GM18868 (cell line): ENCODE results near the gene RBKS.
"Not testable (repeated sequence)": the region's sequence is repeated elsewhere in the genome, so short reads cannot be mapped to it uniquely, and the experiment has no call there.

ENCODE experiments used
- ATAC-seq: cut with Tn5 transposase; IDR thresholded peaks from one replicate; pipeline ENCODE4 v1.9.1; 2021; ENCODE audit warnings: mild to moderate bottlenecking, moderate library complexity; ENCODE audit not compliant: unreplicated experiment

The RBKS gene

DNA sequence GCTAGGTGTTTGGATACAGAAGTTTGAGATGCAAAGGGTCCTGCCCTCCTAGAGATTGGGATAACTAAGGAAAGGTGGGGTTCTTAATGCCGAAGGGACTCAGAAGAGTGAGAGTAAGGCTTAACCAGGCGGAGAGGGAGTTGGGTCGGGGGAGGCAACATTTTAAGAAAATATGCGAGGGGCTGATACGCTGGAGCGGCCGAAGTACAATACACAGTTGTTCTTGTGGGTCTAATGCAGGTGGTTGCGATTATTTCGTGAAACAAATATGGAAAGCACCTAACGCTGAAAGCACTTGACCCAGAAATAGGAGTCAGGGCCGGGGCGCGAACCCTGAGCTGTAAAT, 119.0 kb downstream of the RBKS start:
- peak; percentile 17 for ATAC-seq

GRCh38 chr2:27766287-27766661, 123.9 kb downstream of the RBKS start:
- ATAC-seq, result no peak

DNA sequence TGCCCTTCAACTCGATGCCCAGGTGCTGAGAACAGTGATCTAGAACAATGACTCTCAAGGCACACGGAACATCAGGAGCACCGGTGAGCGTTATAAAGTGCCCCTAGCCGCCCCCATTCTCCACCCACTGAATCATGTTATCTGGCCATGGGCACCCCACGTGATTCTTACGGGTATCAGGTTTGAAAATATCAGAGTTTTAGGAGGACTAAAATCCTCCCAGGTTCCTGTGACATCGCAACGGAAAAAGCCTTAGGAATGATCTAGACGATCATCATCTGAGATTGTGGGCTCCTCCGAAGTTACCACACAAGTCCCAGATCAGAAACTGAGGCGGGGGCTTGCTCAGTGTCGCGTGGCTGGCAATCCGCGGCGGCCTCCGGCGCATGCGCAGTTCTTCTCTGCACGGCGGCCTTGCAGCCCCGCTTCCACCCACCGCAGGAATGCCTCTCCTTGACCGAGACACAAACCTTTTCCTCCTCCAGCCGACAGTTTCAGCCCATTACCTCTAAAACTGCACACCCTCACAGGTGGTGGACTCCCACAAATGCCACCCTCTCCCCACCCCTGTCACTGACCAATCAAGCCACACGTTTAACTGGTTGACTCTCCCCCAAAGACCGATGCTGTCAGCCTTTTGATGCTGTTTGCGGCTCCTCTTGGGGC, 124.4 kb downstream of the RBKS start:
- ATAC-seq, result no peak

- not testable (repeated sequence) for ATAC-seq
These were observed 125.7 kb downstream of the RBKS start for GRCh38 chr2:27764526-27764925.

GRCh38 chr2:27763907-27764267, 126.3 kb downstream of the RBKS start:
- ATAC-seq, result no peak

- ATAC-seq, result no peak
These were observed 127.0 kb downstream of the RBKS start for GRCh38 chr2:27762951-27763906.

DNA sequence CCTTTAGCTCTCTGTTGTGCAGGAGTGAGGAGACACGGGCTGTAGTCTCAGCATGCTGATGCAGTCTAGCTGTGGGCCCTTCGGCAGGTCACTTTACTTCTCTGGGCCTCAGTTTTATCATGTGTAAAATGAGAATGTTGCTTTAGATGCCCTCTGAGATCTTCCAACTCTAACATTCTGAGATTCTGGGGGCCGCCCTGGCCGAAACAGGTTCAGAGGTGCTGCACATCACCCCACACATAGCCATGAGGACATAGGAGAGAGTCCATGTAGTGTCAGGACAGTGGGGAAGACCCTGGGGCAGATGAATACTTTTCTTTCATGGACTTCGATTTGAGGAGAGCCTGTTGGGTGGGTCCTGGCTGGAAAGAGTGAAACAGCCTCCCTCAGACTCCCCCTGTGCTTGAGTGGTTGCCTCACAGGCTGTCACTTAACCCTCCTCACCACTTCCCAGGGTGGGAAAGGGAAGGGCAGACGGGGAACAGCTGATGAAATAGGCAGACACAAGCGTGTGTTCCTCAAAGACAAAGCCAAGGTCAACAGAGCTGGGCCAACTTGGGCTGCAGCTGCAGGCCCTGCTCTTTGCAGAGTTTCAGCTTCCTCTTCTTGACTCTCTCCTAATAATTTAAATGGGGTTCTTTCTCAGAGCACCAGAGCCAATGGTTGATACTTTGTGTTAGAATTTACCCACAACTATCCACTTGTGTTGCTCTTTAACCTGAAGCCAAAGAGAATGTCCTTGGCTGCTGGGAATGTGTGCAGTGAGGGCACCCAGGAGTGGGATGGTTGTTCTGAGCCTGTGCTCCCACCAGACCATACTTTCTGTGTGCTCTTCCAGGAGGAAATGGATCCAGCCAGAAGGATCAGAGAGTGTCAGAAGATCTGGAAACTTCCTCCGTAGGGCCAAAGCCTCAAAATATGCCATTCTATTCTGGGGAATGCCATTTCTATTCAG, 133.4 kb downstream of the RBKS start:
- ATAC-seq, result no peak

DNA sequence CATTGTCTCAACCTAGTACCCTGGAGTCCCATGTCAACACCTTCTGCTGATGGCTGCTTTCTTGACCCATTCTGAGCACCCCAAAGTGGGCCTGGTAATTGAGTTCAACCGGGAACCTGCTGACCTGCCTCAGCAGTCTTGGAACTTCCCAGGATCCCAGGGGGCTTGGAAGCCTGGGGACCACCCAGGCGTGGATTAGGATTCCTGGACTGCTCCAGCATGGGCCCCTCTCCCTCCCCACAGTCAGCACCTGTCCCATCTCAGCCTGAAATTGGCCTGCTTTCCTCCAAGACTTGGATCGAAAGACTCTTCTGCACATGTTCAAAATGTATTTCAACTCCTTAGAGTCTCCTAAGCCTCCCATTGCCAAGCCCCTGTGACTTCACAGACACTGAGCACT, 134.1 kb downstream of the RBKS start:
- no peak for ATAC-seq

- ATAC-seq, result no peak
These were observed 135.4 kb downstream of the RBKS start for GRCh38 chr2:27754831-27755230.

DNA sequence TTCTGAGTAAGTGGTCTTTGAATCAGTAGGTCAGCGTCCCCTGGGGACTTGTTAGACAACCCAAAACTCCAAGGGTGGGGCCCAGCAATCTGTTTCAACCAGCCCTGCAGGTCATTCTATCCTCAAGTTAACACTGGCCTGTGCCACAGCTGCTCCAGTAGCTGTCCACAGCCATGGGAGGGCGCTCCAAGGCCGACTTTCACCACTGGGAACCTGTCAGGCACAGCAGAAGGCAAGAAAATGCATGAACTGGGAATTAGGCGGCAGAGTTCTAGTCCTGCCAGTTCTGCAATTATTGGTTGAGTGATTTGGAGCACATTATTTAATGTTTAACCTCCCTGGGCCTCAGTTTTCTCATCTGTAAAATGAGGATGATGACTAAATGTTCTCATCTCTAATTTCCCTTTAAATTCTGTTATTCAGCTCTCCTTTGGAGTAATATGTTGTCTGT, 136.0 kb downstream of the RBKS start:
- no peak for ATAC-seq

- no peak for ATAC-seq
These were observed 137.5 kb downstream of the RBKS start for GRCh38 chr2:27752551-27753237.

DNA sequence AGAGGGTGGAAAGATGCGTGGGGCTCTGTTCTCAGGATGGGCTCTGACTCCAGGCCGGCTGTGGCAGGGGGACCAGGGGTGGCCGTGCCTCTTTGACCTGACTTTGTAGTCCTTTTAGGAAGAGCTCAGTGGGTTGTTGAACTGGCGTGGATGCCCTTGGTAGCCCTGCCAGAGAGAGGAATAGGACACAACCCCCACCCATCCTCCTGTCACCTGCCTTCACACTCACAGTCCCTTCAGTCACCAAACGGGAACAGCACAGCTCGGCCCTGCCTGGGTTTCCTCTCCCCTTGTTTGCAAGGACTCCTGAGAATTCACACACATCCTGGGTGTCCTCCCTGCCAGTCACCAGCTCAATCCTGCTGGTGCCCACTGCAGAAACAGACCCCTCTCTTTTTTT, 138.8 kb downstream of the RBKS start:
- no peak for ATAC-seq

DNA sequence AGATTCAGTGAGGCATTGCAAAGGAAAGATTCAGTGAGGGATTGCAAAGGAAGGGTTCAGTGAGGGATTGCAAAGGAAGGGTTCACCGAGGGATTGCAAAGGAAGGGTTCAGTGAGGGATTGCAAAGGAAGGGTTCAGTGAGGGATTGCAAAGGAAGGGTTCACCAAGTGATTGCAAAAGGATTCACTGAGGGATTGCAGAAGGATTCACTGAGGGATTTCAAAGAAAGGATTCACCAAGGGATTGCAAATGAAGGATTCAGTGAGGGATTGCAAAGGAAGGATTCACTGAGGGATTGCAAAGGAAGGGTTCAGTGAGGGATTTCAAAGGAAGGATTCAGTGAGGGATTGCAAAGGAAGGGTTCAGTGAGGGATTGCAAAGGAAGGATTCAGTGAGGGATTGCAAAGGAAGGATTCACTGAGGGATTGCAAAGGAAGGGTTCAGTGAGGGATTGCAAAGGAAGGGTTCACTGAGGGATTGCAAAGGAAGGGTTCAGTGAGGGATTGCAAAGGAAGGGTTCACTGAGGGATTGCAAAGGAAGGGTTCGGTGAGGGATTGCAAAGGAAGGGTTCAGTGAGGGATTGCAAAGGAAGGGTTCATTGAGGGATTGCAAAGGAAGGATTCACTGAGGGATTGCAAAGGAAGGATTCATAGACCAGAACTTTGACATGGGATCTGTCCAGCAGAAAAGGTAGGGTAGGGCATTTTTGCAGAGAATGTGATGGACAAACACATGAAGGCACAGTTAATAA, 141.2 kb downstream of the RBKS start:
- not testable (repeated sequence) for ATAC-seq

DNA sequence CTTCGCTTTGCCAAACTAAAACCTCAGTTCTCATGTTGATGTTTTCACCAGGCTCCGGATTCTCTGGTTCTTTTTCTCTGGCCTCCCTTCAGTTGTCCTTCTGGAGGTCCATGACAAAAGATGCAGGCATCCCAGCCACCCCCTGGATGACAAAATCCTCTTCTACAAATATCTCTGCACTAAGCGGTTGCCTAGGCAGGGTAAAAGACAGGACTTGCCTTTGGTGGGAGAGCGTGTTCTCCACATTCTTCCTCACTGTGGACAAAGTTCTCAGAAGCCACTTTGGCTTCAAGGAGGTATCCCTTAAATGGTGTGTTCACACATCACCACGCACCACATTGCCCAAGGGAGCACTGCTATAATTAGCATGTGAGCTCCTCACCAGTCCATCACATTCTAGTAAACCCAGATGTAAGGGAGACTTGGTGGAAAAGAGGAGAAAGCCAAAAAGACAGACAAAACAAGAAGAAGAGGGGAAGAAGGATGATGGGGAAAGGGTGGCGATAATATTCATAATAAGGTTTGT, 142.3 kb downstream of the RBKS start:
- no peak for ATAC-seq

- ATAC-seq, result no peak
These were observed 143.9 kb downstream of the RBKS start for GRCh38 chr2:27746325-27746724.

DNA sequence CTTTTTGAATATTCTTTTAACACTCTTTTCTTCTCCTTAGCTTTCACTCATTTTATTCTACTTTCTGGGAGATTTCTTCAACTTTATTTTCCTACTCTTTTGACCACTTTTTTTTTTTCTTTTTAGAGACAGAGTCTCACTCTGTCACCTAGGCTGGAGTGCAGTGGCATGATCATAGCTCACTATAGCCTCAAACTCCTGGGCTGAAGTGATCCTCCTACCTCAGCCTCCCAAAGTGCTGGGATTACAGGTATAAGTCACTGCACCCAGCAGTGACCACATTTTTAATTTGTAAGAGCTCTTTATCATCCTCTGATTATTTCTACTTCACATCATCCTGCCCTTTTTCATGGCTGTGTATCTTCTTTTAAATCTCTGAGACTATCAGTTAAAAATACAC, 144.7 kb downstream of the RBKS start:
- ATAC-seq, result not testable (repeated sequence)

DNA sequence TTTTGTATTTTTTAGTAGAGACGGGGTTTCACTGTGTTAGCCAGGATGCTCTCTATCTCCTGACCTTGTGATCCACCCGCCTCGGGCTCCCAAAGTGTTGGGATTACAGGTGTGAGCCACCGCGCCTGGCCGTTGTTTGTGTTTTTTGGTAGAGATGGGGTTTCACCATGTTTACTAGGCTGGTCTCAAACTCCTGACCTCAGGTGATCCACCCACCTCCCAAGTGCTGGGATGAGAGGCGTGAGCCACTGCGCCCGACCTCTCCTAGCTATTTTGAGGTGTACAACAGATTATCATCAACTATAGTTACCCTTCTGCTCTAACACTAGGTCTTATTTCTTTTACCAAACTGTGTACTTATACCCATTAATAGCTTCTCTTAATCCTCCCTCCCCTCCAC, 147.6 kb downstream of the RBKS start:
- ATAC-seq, result no peak

GRCh38 chr2:27741673-27742072, 148.5 kb downstream of the RBKS start:
- no peak for ATAC-seq

DNA sequence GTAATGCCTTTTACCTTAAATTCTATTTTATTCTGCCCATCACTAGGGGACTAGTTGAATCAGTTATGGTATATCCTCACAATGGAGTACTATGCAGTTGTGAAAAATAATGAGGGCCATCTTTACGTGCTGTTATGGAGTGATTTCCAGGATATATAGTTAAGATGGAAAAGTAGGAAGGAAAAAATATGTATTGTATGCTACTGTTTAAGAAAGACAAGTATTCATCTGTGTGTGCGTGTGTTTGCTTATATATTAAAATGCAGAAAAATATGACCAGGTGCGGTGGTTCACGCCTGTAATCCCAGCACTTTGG, 151.2 kb downstream of the RBKS start:
- ATAC-seq, result no peak
